Caco-2 (cell line): ENCODE measurements around the gene ADD3. TPM values are rescaled to one million over a fixed set of nuclear protein-coding genes. Genes with fewer than 3 reads are reported as not detected.

Source experiments
- BruUV-seq: library from RNA; stranded (reverse); fragments of 400-500 nt; replicated peaks from 2 replicates; lab custom pipeline; 2021; lab: Mats Ljungman, UMichigan
- CTCF ChIA-PET: fragments of 300-600 bp; sonication (Branson Sonifier 250); formaldehyde crosslinking; loops from one replicate; lab custom pipeline; 2022; ENCODE audit warnings: antibody characterized with exemption; lab: Charles Lee
- POLR2A ChIA-PET: fragments of 300-600 bp; sonication (Branson Sonifier 250); formaldehyde crosslinking; loops from one replicate; lab custom pipeline; 2022; ENCODE audit warnings: antibody characterized with exemption; lab: Charles Lee
- DNase-seq, 2 experiments: peaks; one replicate each; pipeline versions ENCODE4 v3.0.0 to v3.0.0-alpha.2; 2020 to 2022
- H3K27me3 ChIP-seq: replicated peaks from 2 replicates; pipeline ENCODE4 v1.6.0; 2011; ENCODE audit warnings: low read length; ENCODE audit not compliant: control insufficient read depth, insufficient read depth
- H3K36me3 ChIP-seq: 2 replicates; pipeline ENCODE4 v1.5.1; 2011; ENCODE audit warnings: low read length; ENCODE audit not compliant: control insufficient read depth, insufficient read depth
- H3K4me1 ChIP-seq: fragments of 250-450 bp; sonication (Bioruptor Pico); 2 replicates; pipeline ENCODE4 v1.5.1; 2020; ENCODE audit warnings: mild to moderate bottlenecking
- H3K4me3 ChIP-seq: 2 replicates; pipeline ENCODE4 v1.5.1; 2011; ENCODE audit warnings: low read depth, mild to moderate bottlenecking, control low read depth, low read length
- H3K9me3 ChIP-seq: fragments of 250-450 bp; sonication (Bioruptor Pico); 2 replicates; pipeline ENCODE4 v1.5.1; 2020; ENCODE audit warnings: mild to moderate bottlenecking, moderate library complexity
- H3K27ac Mint-ChIP-seq: one replicate; pipeline ENCODE4 v1.8.0; 2022; ENCODE audit warnings: mixed read lengths; ENCODE audit not compliant: unreplicated experiment
- H3K27me3 Mint-ChIP-seq: one replicate; pipeline ENCODE4 v1.8.0; 2022; ENCODE audit warnings: mixed read lengths; ENCODE audit not compliant: insufficient read depth, unreplicated experiment
- H3K36me3 Mint-ChIP-seq: one replicate; pipeline ENCODE4 v1.8.0; 2022; ENCODE audit warnings: mild to moderate bottlenecking, mixed read lengths; ENCODE audit not compliant: insufficient read depth, unreplicated experiment
- H3K4me1 Mint-ChIP-seq: one replicate; pipeline ENCODE4 v1.8.0; 2022; ENCODE audit warnings: low read depth, mixed read lengths; ENCODE audit not compliant: unreplicated experiment
- H3K4me3 Mint-ChIP-seq: one replicate; pipeline ENCODE4 v1.8.0; 2022; ENCODE audit warnings: mild to moderate bottlenecking, moderate library complexity, mixed read lengths; ENCODE audit not compliant: unreplicated experiment
- H3K9me3 Mint-ChIP-seq: one replicate; pipeline ENCODE4 v1.8.0; 2022; ENCODE audit warnings: mixed read lengths; ENCODE audit not compliant: unreplicated experiment
- CTCF ChIP-seq, 2 experiments: fragments of 200-600 bp in 1 of 2; IDR thresholded peaks; 1 replicate in 1 of 2; 2 replicates in 1 of 2; pipeline versions ENCODE4 v1.5.1 to v1.8.0; 2011 to 2022; ENCODE audit warnings: antibody characterized with exemption in 1 of 2, control low read depth in 1 of 2, inconsistent platforms in 1 of 2, low read depth in 1 of 2, low read length in 1 of 2, mild to moderate bottlenecking in 1 of 2, moderate library complexity in 1 of 2; ENCODE audit not compliant: insufficient read depth in 1 of 2, severe bottlenecking in 1 of 2, unreplicated experiment in 1 of 2
- intact Hi-C: fragments of 100-400 bp; cut with micrococcal nuclease; formaldehyde crosslinking; loops from one replicate; pipeline ENCODE4 v1.10.0; 2022; ENCODE audit not compliant: unreplicated experiment
- total RNA-seq: library from RNA; stranded (reverse); gene quantifications from 2 replicates; pipeline ENCODE4 v1.2.3, GENCODE V29; 2022

Gene ADD3
- total RNA-seq, 1 experiment from 2014 or later, result 264 TPM

- Mint-ChIP-seq H3K27me3 (no peaks in the 10 kb centered on the region), H3K4me3 (no peak overlapping the region), H3K4me1 (no peaks in the 10 kb centered on the region), H3K27ac (no peak overlapping the region), H3K9me3 (no peaks in the 10 kb centered on the region), H3K36me3 (peaks cover 22% of the 10 kb centered on the region)
- H3K27me3 ChIP-seq, result no peaks in the 10 kb centered on the region
- ChIA-PET POLR2A (no interaction called here), CTCF (no interaction called here)
- no peak for TF ChIP-seq CTCF (IDR thresholded peaks at IDR 0.05; ENCODE audit: insufficient read depth in 1 of 2, low read depth in 1 of 2, low read length in 1 of 2, severe bottlenecking in 1 of 2, unreplicated experiment in 1 of 2)
- no TSS peak for BruUV-seq
- intact Hi-C loops, result no loop called here
- peaks cover 1% of the 10 kb centered on the region; the same call in 1 of the 2 replicates for H3K36me3 ChIP-seq
- no peaks in the 10 kb centered on the region for H3K9me3 ChIP-seq
- no peaks in the 10 kb centered on the region for H3K4me1 ChIP-seq
- no peak overlapping the region for H3K4me3 ChIP-seq
- no peak for DNase-seq
Measured at GRCh38 chr10:110091830-110092229, 84.0 kb downstream of the ADD3 start.

GRCh38 chr10:110093722-110094121 is 85.9 kb downstream of the ADD3 start:
- Mint-ChIP-seq H3K4me3 (no peak overlapping the region), H3K27me3 (no peaks in the 10 kb centered on the region), H3K36me3 (peaks cover 18% of the 10 kb centered on the region), H3K27ac (no peak overlapping the region), H3K9me3 (no peaks in the 10 kb centered on the region), H3K4me1 (no peaks in the 10 kb centered on the region)
- no peak for TF ChIP-seq CTCF (IDR thresholded peaks at IDR 0.05; ENCODE audit: insufficient read depth in 1 of 2, low read depth in 1 of 2, low read length in 1 of 2, severe bottlenecking in 1 of 2, unreplicated experiment in 1 of 2)
- ChIA-PET CTCF (no interaction called here), POLR2A (no interaction called here)
- Histone ChIP-seq H3K4me1 (no peaks in the 10 kb centered on the region), H3K27me3 (no peaks in the 10 kb centered on the region), H3K4me3 (no peak overlapping the region), H3K36me3 (no peaks in the 10 kb centered on the region; the same call in 1 of the 2 replicates), H3K9me3 (no peaks in the 10 kb centered on the region)
- intact Hi-C loops, result no loop called here
- BruUV-seq, result no TSS peak
- no peak for DNase-seq

GRCh38 chr10:110094786-110095185 is 87.0 kb downstream of the ADD3 start:
- no TSS peak for BruUV-seq
- no peak for TF ChIP-seq CTCF (IDR thresholded peaks at IDR 0.05; ENCODE audit: insufficient read depth in 1 of 2, low read depth in 1 of 2, low read length in 1 of 2, severe bottlenecking in 1 of 2, unreplicated experiment in 1 of 2)
- Mint-ChIP-seq H3K4me1 (peaks cover 6% of the 10 kb centered on the region), H3K27ac (no peak overlapping the region), H3K27me3 (no peaks in the 10 kb centered on the region), H3K9me3 (no peaks in the 10 kb centered on the region), H3K36me3 (peaks cover 23% of the 10 kb centered on the region), H3K4me3 (no peak overlapping the region)
- H3K4me1 ChIP-seq, result no peaks in the 10 kb centered on the region
- CTCF ChIA-PET, result no interaction called here
- H3K4me3 ChIP-seq, result no peak overlapping the region
- POLR2A ChIA-PET, result no interaction called here
- intact Hi-C loops, result no loop called here
- H3K36me3 ChIP-seq, result no peaks in the 10 kb centered on the region; the same call in 1 of the 2 replicates
- H3K27me3 ChIP-seq, result no peaks in the 10 kb centered on the region
- DNase-seq, result no peak
- no peaks in the 10 kb centered on the region for H3K9me3 ChIP-seq
